Left lung (tissue), 10 donors: ENCODE data around the gene SLC25A51. TPM values are rescaled to one million over a fixed set of nuclear protein-coding genes. Genes with fewer than 3 reads are reported as not detected.
A peak's percentile ranks its signal among the peaks of the same experiment; 100 is the strongest.

Experiments used
- ATAC-seq: fragments of 200-7000 bp; cut with Tn5 transposase; one replicate; pipeline ENCODE4 v1.9.1; 2020; ENCODE audit warnings: moderate library complexity
- DNase-seq, 4 donors: peaks; one replicate each; pipeline ENCODE4 v3.0.0-alpha.2; 2013 to 2020
- H3K27ac ChIP-seq, 2 donors: fragments of 200-600 bp; sonication (generic) in 1 of 2; one replicate each; pipeline versions ENCODE4 v1.5.0 to v1.8.0; 2020 to 2021
- H3K27me3 ChIP-seq, 2 donors: fragments of 200-600 bp; sonication (generic) in 1 of 2; one replicate each; pipeline versions ENCODE4 v1.5.0 to v1.8.0; 2020 to 2021
- H3K36me3 ChIP-seq, 2 donors: fragments of 200-600 bp; sonication (generic) in 1 of 2; one replicate each; pipeline versions ENCODE4 v1.5.0 to v1.8.0; 2020 to 2021
- H3K4me1 ChIP-seq, 2 donors: fragments of 200-600 bp; one replicate each; pipeline ENCODE4 v1.8.0; 2021
- H3K4me3 ChIP-seq, 2 donors: fragments of 200-600 bp; sonication (generic) in 1 of 2; one replicate each; pipeline versions ENCODE4 v1.5.0 to v1.8.0; 2020 to 2021; ENCODE audit warnings: mild to moderate bottlenecking in 1 of 2
- H3K9me3 ChIP-seq, 2 donors: fragments of 200-600 bp; sonication (generic) in 1 of 2; one replicate each; pipeline versions ENCODE4 v1.5.0 to v1.8.0; 2020 to 2021
- intact Hi-C, 2 donors: fragments of 100-400 bp; cut with DNase I; formaldehyde crosslinking; loops; one replicate each; pipeline versions ENCODE4 v1.11.2 to v1.14.2; 2022
- polyA plus RNA-seq, 6 donors: library from polyadenylated mRNA; unstranded; fragments of 120-200 nt; gene quantifications; one replicate each; pipeline ENCODE4 v1.2.1, GENCODE V29; 2013; ENCODE audit not compliant: insufficient read length in 6 of 6
- total RNA-seq, 2 donors: library from RNA; stranded (reverse); fragmentation: NEBNext Ultra II Directional; extraction: Animal tissue kit (Norgen Biotek cat#: 25700); gene quantifications; one replicate each; pipeline ENCODE4 v1.2.1, GENCODE V29; 2021
- TF ChIP-seq, protein P1 (sequence below), 2 donors: fragments of 200-600 bp; sonication (generic) in 1 of 2; IDR thresholded peaks; one replicate each; pipeline versions ENCODE4 v1.5.0 to v1.8.0; 2021; ENCODE audit warnings: antibody characterized with exemption in 2 of 2
- donor health status: DM: no; HTN: yes; CAD: no.
- donor health status: DM: no; HTN: no; CAD: no.

The SLC25A51 gene
- total and polyA plus RNA-seq, 8 donors = 16.3 to 39.9 (median 18.8) TPM

DNA sequence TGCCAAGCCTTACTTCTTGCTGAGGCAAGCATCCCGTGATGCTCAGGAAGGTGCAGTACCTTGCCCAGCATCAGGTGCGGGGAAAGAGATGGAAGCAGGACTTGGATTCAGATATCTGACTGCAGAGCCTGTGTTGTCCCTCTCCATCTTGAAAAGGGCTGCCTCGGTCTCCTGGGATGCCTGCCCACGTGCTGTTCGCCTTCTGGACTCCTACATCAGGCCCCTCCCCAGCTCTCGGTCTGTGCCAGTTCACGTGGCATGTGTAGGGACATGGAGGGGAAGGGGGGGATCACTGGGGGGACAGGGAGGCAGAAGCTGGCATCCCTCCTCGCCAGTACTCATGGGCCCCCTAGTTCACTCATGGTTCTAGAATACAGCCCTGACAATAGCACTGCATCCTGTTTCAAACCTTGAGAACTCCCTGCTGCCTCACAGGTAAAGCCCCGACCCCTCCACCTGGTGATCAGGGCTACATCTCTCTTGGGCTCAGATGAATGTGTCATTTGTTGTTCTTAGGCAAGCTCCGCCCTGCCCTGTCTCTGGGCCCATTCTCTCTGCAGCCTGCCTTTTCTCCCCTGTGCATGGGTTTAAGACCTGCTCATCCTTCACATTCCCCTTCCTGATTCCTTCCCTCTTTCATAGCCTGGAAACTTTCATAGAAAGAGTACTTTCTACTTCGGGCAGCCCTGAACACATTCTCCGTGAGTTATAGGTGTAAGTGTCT lies 38.9 kb upstream of the SLC25A51 start:
- intact Hi-C loops = no loop called here

DNA sequence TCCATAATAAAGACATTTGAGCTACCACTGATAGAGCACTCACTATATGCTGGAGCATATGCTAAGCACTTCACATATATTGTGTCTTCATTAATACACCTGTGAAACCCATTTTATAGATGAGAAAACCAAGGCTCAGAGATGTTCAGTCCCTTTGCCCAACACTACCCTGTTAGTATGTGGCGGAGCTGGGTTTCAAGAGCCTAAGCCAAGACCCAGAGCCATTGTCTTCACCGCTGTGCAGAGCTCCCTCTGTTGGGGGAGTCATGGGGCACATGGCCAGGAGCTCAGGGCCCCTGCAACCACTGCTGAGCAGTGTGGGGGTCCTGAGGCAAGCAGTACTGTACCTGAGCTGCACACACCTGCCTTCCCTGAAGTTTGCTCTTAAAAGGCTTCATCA lies 37.3 kb upstream of the SLC25A51 start:
- Histone ChIP-seq H3K4me1 (peaks cover 31 to 32% of the 10 kb centered on the region in 2 donors), H3K27ac (no peak overlapping the region), H3K9me3 (no peaks in the 10 kb centered on the region), H3K4me3 (no peak overlapping the region), H3K27me3 (no peaks in the 10 kb centered on the region), H3K36me3 (peaks cover 0 to 26% of the 10 kb centered on the region in 2 donors)
- no peak for ATAC-seq
- TF ChIP-seq, protein P1, sequence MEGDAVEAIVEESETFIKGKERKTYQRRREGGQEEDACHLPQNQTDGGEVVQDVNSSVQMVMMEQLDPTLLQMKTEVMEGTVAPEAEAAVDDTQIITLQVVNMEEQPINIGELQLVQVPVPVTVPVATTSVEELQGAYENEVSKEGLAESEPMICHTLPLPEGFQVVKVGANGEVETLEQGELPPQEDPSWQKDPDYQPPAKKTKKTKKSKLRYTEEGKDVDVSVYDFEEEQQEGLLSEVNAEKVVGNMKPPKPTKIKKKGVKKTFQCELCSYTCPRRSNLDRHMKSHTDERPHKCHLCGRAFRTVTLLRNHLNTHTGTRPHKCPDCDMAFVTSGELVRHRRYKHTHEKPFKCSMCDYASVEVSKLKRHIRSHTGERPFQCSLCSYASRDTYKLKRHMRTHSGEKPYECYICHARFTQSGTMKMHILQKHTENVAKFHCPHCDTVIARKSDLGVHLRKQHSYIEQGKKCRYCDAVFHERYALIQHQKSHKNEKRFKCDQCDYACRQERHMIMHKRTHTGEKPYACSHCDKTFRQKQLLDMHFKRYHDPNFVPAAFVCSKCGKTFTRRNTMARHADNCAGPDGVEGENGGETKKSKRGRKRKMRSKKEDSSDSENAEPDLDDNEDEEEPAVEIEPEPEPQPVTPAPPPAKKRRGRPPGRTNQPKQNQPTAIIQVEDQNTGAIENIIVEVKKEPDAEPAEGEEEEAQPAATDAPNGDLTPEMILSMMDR (IDR thresholded peaks at IDR 0.05) = no peak
- DNase-seq = peak in 1 of 4 donors; percentile 13
- intact Hi-C loops = no loop called here

More for the DNA sequence above, 38.9 kb upstream of the SLC25A51 start:
- H3K36me3 ChIP-seq = peaks cover 0 to 36% of the 10 kb centered on the region in 2 donors
- TF ChIP-seq, protein P1 (IDR thresholded peaks at IDR 0.05) = no peak
- no peak overlapping the region for H3K4me3 ChIP-seq
- DNase-seq = peak in 1 of 4 donors; percentile 35
- no peaks in the 10 kb centered on the region for H3K27me3 ChIP-seq
- H3K27ac ChIP-seq = peak overlapping the region; percentile 63 to 66
- no peaks in the 10 kb centered on the region for H3K9me3 ChIP-seq
- H3K4me1 ChIP-seq = peaks cover 31 to 41% of the 10 kb centered on the region in 2 donors
- peak; percentile 19 for ATAC-seq

DNA sequence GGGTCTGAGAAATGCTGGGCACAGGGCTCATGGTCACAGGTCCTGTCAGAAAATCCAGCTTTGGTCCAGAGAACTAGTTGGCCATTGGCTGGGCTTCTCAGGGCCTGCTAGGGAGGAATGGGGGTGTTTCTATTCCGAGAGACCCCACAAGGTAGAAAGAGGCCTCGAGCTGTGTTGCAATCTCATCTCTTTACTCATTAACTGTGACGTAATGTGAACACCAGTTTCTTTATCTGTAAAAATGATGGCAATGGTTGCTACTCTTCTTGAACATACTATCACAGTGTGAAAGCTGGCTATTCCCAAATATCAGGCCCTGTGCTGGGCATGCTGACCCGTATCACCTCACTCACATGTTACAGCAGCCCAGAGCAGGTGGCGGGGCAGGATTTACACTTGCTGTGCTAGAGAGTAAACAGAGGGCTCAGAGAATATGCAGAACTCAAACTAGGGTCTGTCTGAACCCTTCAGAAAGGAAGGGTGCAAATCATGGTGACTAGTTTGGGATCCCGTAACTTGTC lies 35.7 kb upstream of the SLC25A51 start:
- no peaks in the 10 kb centered on the region for H3K27me3 ChIP-seq
- intact Hi-C loops = loop anchor here in 1 of 2 donors (10.0 kb wide), 1 partner anchor 75 kb away; no protein-coding TSS in a partner anchor
- peaks cover 0 to 10% of the 10 kb centered on the region in 2 donors for H3K36me3 ChIP-seq
- TF ChIP-seq, protein P1 (IDR thresholded peaks at IDR 0.05) = no peak
- no peak overlapping the region for H3K4me3 ChIP-seq
- no peak for DNase-seq
- no peak overlapping the region for H3K27ac ChIP-seq
- H3K4me1 ChIP-seq = peaks cover 25 to 28% of the 10 kb centered on the region in 2 donors
- no peak for ATAC-seq
- H3K9me3 ChIP-seq = no peaks in the 10 kb centered on the region

DNA sequence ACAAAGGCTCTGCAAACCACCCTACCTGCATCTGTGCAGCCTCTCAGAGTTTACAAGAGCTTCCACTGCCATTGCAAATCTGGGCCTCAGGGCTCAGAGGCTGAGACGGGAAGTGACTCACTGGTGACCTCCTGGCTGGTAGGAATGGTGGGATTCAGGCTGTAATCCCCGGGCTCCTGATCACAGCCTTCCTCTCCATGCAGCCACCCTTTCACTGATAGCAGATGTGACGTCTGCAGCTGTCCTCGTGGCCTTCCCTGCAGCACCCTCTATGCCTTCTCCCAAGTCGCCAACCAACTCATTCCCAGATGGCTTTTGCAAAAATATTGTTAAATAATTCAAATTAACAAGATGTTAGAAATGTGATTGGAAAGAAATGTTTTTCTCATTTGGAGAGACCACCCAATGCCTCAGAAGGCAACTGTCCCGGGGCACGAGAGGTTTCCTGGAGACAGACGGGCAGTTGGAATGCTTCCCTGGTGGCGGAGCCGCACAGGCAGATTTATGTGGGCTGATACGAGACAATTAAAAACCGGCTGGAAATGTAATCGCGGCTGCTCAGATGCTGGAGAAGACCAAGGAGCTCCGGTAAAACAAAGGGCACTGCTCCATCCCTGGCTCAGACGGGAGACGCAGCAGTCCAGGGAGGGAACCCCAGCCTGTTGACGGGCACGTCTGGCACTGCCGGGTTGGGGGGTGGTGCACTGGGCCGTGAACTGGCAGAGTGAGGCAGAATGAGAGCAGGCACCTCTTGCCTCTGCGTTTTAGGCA lies 34.4 kb upstream of the SLC25A51 start:
- peaks cover 0 to 9% of the 10 kb centered on the region in 2 donors for H3K36me3 ChIP-seq
- no peaks in the 10 kb centered on the region for H3K9me3 ChIP-seq
- no peaks in the 10 kb centered on the region for H3K27me3 ChIP-seq
- TF ChIP-seq, protein P1 (IDR thresholded peaks at IDR 0.05) = no peak
- H3K4me1 ChIP-seq = peaks cover 12 to 16% of the 10 kb centered on the region in 2 donors
- DNase-seq (peak in 2 of 4 donors; percentile 41 to 73), ATAC-seq (peak; percentile 14)
- peak overlapping the region; percentile 6 to 30 for H3K27ac ChIP-seq
- intact Hi-C loops = loop anchor here in 1 of 2 donors (10.0 kb wide), 1 partner anchor 76 kb away; no protein-coding TSS in a partner anchor
- H3K4me3 ChIP-seq = no peak overlapping the region
